OCI-LY3 (cell line): ENCODE results near the gene ITPKB.

Source experiments
- EZH2phosphoT487 ChIP-seq: fragments of 200-600 bp; shearing (Covaris generic); IDR thresholded peaks from 2 replicates; pipeline ENCODE4 v1.6.1; 2018; ENCODE audit warnings: antibody characterized with exemption, mixed run types, low read depth
- TF ChIP-seq, protein P1 (sequence below): fragments of 200-600, 300-600 bp; sonication (generic); IDR thresholded peaks from 2 replicates; pipeline ENCODE4 v1.5.1; 2014; ENCODE audit warnings: antibody characterized with exemption, low read length, low read depth

- TF ChIP-seq, protein P1, sequence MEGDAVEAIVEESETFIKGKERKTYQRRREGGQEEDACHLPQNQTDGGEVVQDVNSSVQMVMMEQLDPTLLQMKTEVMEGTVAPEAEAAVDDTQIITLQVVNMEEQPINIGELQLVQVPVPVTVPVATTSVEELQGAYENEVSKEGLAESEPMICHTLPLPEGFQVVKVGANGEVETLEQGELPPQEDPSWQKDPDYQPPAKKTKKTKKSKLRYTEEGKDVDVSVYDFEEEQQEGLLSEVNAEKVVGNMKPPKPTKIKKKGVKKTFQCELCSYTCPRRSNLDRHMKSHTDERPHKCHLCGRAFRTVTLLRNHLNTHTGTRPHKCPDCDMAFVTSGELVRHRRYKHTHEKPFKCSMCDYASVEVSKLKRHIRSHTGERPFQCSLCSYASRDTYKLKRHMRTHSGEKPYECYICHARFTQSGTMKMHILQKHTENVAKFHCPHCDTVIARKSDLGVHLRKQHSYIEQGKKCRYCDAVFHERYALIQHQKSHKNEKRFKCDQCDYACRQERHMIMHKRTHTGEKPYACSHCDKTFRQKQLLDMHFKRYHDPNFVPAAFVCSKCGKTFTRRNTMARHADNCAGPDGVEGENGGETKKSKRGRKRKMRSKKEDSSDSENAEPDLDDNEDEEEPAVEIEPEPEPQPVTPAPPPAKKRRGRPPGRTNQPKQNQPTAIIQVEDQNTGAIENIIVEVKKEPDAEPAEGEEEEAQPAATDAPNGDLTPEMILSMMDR, result no peak
- TF ChIP-seq EZH2phosphoT487, result no peak
Observed at GRCh38 chr1:226648421-226648820, 90.7 kb downstream of the ITPKB start.
